22Rv1 (cell line): ENCODE measurements around the gene SIRPD.

Source experiments
- H3K27ac ChIP-seq: fragments of 450-650 bp; 2 replicates; pipeline ENCODE4 v1.5.1; 2017
- ZFX ChIP-seq: fragments of 450-650 bp; IDR thresholded peaks from 2 replicates; pipeline ENCODE4 v1.6.1; 2017; ENCODE audit warnings: antibody characterized with exemption, borderline replicate concordance
- TF ChIP-seq, protein P1 (sequence below): fragments of 450-650 bp; IDR thresholded peaks from 2 replicates; pipeline ENCODE4 v1.5.1; 2017; ENCODE audit warnings: mild to moderate bottlenecking

The SIRPD gene

DNA sequence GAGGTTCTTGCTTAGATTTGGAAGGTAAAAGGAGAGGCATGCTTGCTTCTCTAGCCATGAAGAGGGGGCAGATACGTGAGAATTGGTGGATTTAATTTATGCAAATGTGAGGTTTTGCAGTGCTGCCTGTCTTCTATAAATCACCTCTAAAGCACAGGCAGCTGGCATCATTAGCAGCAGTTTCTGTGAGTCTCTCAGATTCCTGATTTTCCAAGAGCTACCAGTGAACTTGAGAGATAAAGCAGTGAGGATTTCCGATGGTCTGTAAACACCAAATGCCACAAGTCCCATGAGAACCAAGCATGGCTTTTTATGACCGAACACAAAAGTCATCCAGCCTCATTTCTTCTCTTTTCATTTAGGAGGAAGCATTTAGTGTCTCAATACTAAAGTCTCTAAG lies 63.1 kb downstream of the SIRPD start:
- H3K27ac ChIP-seq = no peak overlapping the region
- TF ChIP-seq, protein P1, sequence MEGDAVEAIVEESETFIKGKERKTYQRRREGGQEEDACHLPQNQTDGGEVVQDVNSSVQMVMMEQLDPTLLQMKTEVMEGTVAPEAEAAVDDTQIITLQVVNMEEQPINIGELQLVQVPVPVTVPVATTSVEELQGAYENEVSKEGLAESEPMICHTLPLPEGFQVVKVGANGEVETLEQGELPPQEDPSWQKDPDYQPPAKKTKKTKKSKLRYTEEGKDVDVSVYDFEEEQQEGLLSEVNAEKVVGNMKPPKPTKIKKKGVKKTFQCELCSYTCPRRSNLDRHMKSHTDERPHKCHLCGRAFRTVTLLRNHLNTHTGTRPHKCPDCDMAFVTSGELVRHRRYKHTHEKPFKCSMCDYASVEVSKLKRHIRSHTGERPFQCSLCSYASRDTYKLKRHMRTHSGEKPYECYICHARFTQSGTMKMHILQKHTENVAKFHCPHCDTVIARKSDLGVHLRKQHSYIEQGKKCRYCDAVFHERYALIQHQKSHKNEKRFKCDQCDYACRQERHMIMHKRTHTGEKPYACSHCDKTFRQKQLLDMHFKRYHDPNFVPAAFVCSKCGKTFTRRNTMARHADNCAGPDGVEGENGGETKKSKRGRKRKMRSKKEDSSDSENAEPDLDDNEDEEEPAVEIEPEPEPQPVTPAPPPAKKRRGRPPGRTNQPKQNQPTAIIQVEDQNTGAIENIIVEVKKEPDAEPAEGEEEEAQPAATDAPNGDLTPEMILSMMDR = no peak
- TF ChIP-seq ZFX = no peak

DNA sequence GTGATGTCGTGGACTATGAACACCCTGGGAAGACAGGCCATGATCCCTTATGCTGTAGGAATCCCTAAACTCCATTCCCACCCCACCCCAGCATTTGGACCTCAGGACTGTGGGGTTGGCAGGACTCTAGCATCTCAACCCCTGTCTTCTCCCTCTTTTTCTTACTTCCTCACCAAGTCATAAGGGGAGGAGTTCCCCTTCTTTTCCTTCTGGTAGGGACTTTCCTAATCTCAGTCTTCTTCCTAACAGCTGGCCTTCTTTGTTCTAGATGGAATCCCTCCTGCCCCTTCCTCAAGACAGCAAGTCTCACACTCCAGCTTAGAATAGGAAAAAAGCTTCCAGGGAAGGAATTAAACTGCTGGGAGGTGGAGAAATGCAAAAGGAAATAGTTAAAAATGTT lies 64.0 kb downstream of the SIRPD start:
- TF ChIP-seq, protein P1 = no peak
- TF ChIP-seq ZFX = no peak
- H3K27ac ChIP-seq = no peak overlapping the region

DNA sequence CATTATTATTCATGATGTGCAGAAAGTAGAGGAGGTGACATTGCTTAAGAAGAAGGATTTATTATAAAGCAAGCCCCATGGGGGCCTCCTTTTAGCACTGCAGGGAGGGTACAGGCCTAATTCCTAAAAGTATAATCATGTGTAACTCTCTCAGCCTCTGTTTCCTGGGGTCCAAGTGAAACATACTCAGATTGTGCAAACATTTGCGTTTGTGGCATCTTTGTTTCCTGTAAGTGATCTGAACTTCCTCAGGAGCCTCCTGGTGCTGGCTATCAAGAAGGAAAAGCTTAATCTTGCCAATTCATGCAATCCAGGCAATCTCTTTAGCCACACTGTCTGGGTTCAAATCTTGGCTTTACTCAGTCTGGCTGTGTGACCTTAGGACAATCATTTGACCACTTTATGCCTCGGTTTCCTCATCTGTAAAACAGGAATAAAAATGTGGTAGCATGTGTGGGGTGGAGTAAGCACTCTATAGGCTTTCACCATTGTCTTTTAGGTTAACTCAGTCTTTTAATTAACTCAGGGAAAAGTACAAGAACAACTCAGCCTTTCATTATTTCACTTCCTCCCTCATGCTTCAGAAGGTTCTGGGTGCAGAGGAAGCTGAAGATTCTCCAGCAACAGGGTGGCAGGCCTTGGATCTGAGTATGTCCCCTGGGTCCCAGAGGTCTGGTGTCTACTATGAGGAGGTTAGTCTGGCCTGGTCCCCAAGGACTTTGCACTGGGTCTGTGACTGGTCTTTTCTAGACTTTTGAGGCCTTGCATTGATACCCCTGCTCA lies 65.5 kb downstream of the SIRPD start:
- H3K27ac ChIP-seq = no peak overlapping the region
- TF ChIP-seq ZFX = no peak

DNA sequence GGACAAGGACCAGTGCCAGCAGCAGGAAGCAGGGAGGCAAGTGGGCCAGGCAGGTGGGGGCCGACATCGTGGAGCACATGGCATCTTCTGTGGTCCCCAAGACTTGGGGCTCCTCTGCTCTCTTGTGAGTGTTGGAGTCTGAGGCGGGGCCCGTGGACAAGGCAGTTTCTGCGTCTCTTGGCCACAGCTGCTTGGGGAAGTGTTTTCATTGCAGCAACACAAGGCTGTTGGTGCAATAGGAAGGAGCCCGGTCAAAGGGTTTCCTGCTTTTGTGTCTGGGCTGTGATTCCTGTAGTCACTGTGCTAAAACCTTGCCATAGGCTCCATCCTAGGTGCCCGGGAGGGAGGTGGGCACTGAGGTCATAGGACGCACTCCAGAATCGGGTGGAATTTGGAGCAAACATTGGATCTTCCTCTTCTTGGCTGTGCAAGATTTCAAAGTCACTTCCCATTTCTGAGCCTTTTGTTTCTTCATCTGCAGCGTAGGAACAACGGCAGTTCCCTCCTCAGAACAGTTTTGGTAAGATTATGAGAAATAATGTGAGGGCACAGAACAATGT lies 66.1 kb downstream of the SIRPD start, which contains the start of gene SIRPB2:
TSS of gene SIRPB2 (minus strand) at position 140 of the 560 bp plus-strand sequence. CDS start at position 79, 61 bp downstream.
- H3K27ac ChIP-seq = no peak within 1 kb of the TSS
- no peak for TF ChIP-seq ZFX
- TF ChIP-seq, protein P1 = no peak

DNA sequence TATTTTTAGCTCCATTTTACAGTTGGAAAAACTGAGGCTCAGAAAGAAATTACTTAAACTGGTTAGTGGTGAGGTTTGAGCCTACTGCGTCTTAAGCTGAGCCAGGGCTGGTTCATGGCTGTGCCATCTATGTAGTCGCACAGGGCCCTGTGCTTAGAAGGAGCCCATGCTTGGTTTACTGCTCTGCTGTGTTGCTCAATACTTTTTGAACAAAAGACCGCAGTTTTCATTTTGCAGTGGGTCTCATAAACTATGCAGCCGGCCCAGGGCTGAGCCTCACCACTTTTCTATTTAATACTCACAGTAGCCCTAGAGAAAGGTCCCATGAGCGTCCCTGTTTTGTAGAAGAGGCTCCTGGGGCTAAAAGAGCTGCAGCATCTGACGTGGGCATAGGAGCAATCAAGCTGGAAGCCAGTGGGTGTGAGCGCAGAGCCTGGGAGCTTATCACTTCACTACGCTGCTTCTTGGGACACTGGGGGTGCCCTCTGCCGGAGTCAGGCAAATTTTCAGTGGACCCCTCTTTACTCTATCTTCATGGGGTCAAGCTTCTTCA lies 66.8 kb downstream of the SIRPD start:
- H3K27ac ChIP-seq = no peak overlapping the region
- TF ChIP-seq ZFX = no peak
- TF ChIP-seq, protein P1 = no peak

DNA sequence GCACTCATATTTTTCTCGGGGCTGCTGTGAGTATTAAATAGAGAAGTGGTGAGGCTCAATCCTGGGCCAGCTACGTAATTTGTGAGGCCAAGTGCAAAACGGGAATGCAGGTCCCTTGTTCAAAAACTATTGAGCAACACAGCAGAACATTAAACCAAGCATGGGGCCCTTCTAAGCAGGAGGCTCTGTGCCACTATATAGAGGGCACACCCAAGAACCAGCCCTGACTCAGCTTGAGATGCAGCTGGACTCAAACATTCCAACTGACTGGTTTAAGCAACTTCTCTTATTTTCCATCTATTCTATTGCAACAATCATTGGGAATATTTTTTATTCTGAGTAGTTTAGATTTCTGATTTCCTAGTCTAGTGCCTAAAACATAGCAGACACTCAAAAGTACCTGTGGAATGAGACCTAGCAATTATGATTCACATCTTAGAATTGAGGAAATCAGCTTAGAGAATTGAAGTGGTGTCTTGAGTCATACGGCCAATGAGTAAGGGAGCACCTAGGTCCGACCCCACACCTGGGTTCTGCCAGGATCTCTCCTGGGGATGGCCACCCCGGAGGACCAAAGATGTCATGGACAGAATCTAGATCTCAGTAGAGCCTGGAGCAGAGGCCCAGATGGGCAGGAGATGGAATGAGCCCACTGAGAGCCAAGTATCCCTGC lies 67.6 kb downstream of the SIRPD start:
- TF ChIP-seq, protein P1 = no peak
- no peak for TF ChIP-seq ZFX
- no peak overlapping the region for H3K27ac ChIP-seq

DNA sequence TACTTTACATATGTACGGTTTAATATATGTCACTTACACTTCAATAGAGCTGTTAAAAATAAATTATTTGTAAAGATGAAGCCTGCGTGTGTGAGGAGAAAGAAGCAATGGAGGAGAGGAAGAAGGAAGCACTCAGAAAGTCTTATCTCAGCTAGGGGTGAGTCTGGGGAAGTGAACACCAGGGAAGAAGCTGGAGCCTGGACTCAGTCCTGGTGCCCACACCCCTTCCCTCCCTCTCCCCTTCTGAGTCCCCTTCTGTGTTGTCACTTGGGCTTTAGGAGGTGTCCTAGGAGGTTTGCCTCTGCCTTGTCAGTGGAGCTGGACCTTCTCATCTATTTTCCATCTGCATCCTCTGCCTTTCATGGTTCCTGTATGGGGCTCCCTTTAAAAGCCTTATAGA lies 68.2 kb downstream of the SIRPD start:
- TF ChIP-seq, protein P1 = no peak
- TF ChIP-seq ZFX = no peak
- H3K27ac ChIP-seq = no peak overlapping the region
